Forelimb muscle (tissue), 1 donor: Measurements from ENCODE around the gene CD24. TPM values are rescaled to one million over a fixed set of nuclear protein-coding genes. Genes with fewer than 3 reads are reported as not detected.

Experiments used
- DNase-seq: peaks from one replicate; pipeline ENCODE4 v3.0.0-alpha.2; 2013; ENCODE audit warnings: low read depth
- polyA plus RNA-seq: library from polyadenylated mRNA; unstranded; fragments of 120-200 nt; gene quantifications from one replicate; pipeline ENCODE4 v1.2.1, GENCODE V29; 2013; ENCODE audit not compliant: insufficient read length

The CD24 gene
- polyA plus RNA-seq, 1 donor, result 10.1 TPM

- DNase-seq, result no peak
Measured at GRCh38 chr6:106967936-106968555, 6.5 kb downstream of the CD24 start.

- no peak for DNase-seq
Measured at GRCh38 chr6:106966671-106967640, 7.6 kb downstream of the CD24 start.

DNA sequence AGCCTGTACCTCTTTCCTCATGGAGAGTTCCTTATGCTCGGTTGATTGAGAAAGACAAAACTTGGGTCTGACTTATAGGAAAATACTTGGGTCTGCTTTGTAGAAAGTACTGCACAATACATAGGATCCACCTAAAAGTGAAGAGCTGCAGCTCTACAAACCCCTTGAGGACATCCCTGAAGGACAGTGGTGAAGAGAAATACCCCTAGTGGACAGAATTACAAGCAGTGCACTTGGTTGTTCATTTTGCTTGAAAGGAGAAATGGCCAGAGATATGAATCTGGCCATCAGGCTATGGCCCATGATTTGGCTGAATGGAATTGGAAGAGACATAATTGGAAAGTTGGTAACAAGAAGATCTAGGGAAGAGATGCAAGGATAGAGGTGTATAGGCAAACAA, 8.3 kb downstream of the CD24 start:
- no peak for DNase-seq

GRCh38 chr6:106964954-106965353, 9.6 kb downstream of the CD24 start:
- DNase-seq, result no peak

GRCh38 chr6:106964099-106964498, 10.4 kb downstream of the CD24 start:
- no peak for DNase-seq

- DNase-seq, result no peak
Measured at GRCh38 chr6:106963544-106963943, 11.0 kb downstream of the CD24 start.

DNA sequence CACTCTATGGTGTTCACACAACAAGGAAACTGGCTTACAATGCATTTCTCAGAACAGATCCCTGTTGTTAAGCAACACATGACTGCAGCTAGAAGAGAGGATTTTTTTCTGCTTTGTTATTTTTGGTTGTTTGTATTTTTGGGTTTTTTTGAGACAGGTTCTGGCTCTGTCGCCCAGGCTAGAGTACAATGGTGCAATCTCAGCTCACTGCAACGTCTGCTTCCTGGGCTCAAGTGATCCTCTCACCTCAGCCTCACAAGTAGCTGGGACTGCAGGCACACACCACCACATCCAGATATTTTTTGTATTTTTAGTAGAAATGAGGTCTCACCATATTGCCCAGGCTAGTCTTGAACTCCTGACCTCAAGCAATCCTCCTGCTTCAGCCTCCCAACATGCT, 12.7 kb downstream of the CD24 start:
- DNase-seq, result no peak

- DNase-seq, result no peak
Measured at GRCh38 chr6:106961136-106961535, 13.4 kb downstream of the CD24 start.

- no peak for DNase-seq
Measured at GRCh38 chr6:106959985-106960384, 14.5 kb downstream of the CD24 start.

DNA sequence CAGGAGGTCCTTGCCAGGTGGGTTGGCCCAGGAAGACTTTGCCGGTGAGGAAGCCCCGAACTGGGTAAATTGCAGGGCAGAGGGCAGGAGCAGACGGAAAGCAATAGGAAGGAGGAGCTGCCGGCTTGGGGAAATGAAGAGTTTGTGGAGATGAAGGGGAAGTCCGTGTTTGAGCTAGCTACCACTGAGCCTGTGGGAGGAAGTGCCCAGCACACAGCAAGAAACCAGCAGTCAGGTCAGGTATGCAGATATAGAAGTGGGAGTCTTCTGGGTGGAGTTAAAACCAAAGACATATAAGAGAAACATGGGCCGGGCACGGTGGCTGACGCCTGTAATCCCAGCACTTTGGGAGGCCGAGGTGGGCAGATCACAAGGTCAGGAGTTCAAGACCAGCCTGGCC, 34.7 kb downstream of the CD24 start:
- no peak for DNase-seq

- DNase-seq, result no peak
Measured at GRCh38 chr6:106939208-106939607, 35.3 kb downstream of the CD24 start.

DNA sequence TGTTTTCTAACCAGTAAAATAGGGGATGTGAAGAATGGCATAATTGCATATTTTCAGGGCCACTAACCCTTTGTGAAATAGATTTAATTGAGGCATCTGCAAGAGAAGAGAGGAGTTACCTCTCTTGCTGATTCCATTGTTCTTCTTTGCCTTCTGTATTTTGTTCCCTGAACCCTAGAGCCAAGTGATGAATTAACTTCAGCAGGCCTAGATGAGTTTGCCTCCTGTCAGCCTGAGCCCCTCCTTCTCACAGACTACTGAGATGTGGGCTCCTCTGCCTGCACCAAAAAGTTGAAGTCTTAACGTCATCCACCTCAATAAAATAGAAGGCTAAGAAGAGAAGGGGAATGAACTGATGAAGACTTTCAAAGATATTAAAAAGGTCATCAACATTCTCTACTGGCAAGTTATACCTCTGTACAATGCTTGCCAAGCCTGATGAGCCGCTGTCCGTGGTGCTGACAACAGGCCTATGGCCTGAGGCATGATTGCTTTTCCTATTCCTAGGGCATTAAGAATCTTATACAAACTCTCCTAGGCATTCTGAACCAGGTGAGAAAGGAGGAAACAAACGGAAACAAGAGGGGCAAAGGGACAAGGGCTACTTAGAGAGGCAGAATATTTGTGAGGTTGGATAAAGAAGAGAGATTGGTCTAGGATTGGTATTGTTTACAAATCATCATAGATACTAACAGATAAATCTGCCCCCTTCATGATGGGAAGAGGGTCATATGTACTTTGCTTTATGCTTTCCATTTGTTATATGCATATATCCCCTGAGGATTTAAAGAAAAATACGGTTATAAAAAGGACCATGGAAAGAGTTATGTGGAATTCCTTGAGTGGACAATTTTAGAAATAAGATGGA, 46.8 kb downstream of the CD24 start:
- DNase-seq, result peak; percentile 13

DNA sequence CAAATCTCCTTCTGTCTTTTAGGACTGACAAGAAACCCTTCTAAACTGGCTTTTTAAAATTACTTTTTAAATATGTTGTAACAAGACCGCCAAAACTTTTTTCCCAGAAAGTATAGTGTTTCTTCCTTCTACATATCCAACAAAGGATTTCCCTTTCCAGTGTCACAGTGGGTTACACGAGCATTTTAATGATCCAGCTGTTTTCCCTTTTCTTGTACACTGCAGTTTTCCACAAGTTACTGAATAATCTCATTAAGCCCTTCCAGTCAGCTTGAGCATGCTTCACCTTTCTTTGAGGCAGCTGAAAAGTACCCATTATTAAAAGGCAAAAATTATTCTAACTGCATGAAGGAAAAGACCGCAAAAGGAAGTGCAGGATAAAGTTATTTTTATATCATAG, 48.6 kb downstream of the CD24 start:
- DNase-seq, result no peak

GRCh38 chr6:106924694-106925523, 49.6 kb downstream of the CD24 start:
- no peak for DNase-seq

DNA sequence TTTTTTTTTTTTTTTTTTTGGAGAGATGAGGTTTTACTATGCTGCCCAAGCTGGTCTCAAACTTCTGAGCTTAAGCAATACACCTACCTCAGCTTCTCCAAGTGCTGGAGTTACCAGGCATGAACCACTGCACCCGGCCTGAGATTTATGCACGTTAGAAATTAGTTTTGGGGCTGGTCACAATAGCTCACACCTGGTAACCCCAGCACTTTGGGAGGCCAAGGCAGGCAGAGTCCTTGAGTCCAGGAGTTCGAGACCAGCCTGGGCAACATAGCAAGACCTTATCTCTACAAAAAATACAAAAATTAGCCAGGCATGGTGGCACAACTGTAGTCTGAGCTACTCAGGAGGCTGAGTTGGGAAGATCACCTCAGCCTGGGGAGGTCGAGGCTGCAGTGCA, 51.9 kb downstream of the CD24 start:
- DNase-seq, result no peak

Other genes starting within 250 kb of the CD24 start
- gene MTRES1, start 53.5 kb upstream of the CD24 start, polyA plus RNA-seq, result 21.5 TPM
- 3.1 TPM for gene BEND3, start 140.8 kb upstream of the CD24 start, polyA plus RNA-seq